CD4-positive, alpha-beta T cell (primary cell): ENCODE measurements around the gene BICDL1. TPM values are rescaled to one million over a fixed set of nuclear protein-coding genes. Genes with fewer than 3 reads are reported as not detected.

ENCODE experiments used
- ATAC-seq: fragments of 200-7000 bp; cut with Tn5 transposase; one replicate; pipeline ENCODE4 v1.10.0; 2022; ENCODE audit warnings: mild to moderate bottlenecking; ENCODE audit not compliant: poor library complexity
- CTCF ChIA-PET: fragments of 350-600 bp; sonication (Branson Sonifier 250); formaldehyde crosslinking; loops from one replicate; lab custom pipeline; 2021; ENCODE audit warnings: antibody characterized with exemption, inconsistent platforms; lab: Charles Lee
- POLR2A ChIA-PET: fragments of 350-600 bp; sonication (Branson Sonifier 250); formaldehyde crosslinking; loops from one replicate; lab custom pipeline; 2021; ENCODE audit warnings: antibody characterized with exemption, inconsistent platforms; lab: Charles Lee
- DNase-seq, 14 experiments: peaks; one replicate each; pipeline ENCODE4 v3.0.0-alpha.2; 2013 to 2020; ENCODE audit warnings: mixed read lengths in 2 of 14
- H3K27ac ChIP-seq, 2 donors: one replicate each; pipeline versions ENCODE4 v1.5.1 to v1.7.0; 2013; ENCODE audit warnings: low read length in 2 of 2, low read depth in 1 of 2, mild to moderate bottlenecking in 1 of 2
- H3K27me3 ChIP-seq, 2 experiments: 1 replicate in 1 of 2; 2 replicates in 1 of 2; pipeline versions ENCODE4 v1.6.1 to v1.7.0; 2013; ENCODE audit warnings: low read length in 2 of 2, control low read depth in 1 of 2, mild to moderate bottlenecking in 1 of 2, moderate library complexity in 1 of 2; ENCODE audit not compliant: insufficient read depth in 2 of 2, control insufficient read depth in 1 of 2
- H3K36me3 ChIP-seq: one replicate; pipeline ENCODE4 v1.6.1; 2013; ENCODE audit warnings: low read length, control low read depth; ENCODE audit not compliant: insufficient read depth
- H3K4me1 ChIP-seq: one replicate; pipeline ENCODE4 v1.6.1; 2013; ENCODE audit warnings: low read length, control low read depth; ENCODE audit not compliant: insufficient read depth
- H3K4me3 ChIP-seq: one replicate; pipeline ENCODE4 v1.5.1; 2013; ENCODE audit warnings: mild to moderate bottlenecking, low read length, moderate library complexity
- H3K9me3 ChIP-seq, 2 experiments: 1 replicate in 1 of 2; 2 replicates in 1 of 2; pipeline versions ENCODE4 v1.6.1 to v1.7.0; 2013; ENCODE audit warnings: low read length in 2 of 2, mild to moderate bottlenecking in 2 of 2, control low read depth in 1 of 2, moderate library complexity in 1 of 2; ENCODE audit not compliant: control insufficient read depth in 1 of 2, insufficient read depth in 1 of 2
- H3K27ac Mint-ChIP-seq: one replicate; pipeline ENCODE4 v1.8.0; 2020; ENCODE audit warnings: mixed read lengths
- H3K27me3 Mint-ChIP-seq: one replicate; pipeline ENCODE4 v1.8.0; 2021; ENCODE audit warnings: mixed read lengths
- H3K36me3 Mint-ChIP-seq: one replicate; pipeline ENCODE4 v1.8.0; 2021; ENCODE audit warnings: low read depth, mixed read lengths
- H3K4me1 Mint-ChIP-seq: one replicate; pipeline ENCODE4 v1.8.0; 2021; ENCODE audit warnings: low read depth, mixed read lengths
- H3K4me3 Mint-ChIP-seq: one replicate; pipeline ENCODE4 v1.8.0; 2020; ENCODE audit warnings: mild to moderate bottlenecking, mixed read lengths
- H3K9me3 Mint-ChIP-seq: one replicate; pipeline ENCODE4 v1.8.0; 2020; ENCODE audit warnings: mixed read lengths
- CTCF ChIP-seq: fragments of 200-600 bp; IDR thresholded peaks from one replicate; pipeline ENCODE4 v1.8.0; 2022; ENCODE audit warnings: antibody characterized with exemption, mild to moderate bottlenecking
- intact Hi-C, 2 experiments: fragments of 100-400 bp; cut with DNase I in 1 of 2; cut with micrococcal nuclease in 1 of 2; formaldehyde crosslinking; loops; one replicate each; pipeline versions ENCODE4 v1.15.1 to v1.9.0; 2023 to 2025; cut with DNase I, micrococcal nuclease
- total RNA-seq, 174 experiments: library from RNA in 2 of 174; stranded (reverse) in 2 of 174; gene quantifications; one replicate each; pipeline ENCODE4 v1.2.3 and lab custom pipeline; 2021 to 2026

Gene BICDL1
- total RNA-seq, 2 experiments from 2014 or later = 143 to 146 TPM

GRCh38 chr12:120098756-120099470, 109.9 kb downstream of the BICDL1 start:
- peaks cover 73% of the 10 kb centered on the region for H3K36me3 Mint-ChIP-seq
- no peaks in the 10 kb centered on the region for H3K9me3 ChIP-seq
- POLR2A ChIA-PET = no interaction called here

GRCh38 chr12:120099738-120100137, 110.7 kb downstream of the BICDL1 start:
- H3K27ac ChIP-seq = peak overlapping the region in 1 of 2 donors; percentile 10
- peaks cover 11% of the 10 kb centered on the region for H3K4me1 Mint-ChIP-seq
- H3K4me3 Mint-ChIP-seq = no peak overlapping the region
- H3K4me1 ChIP-seq = peaks cover 38% of the 10 kb centered on the region
- no peaks in the 10 kb centered on the region for H3K27me3 ChIP-seq
- H3K27me3 Mint-ChIP-seq = no peaks in the 10 kb centered on the region
- H3K36me3 Mint-ChIP-seq = peaks cover 79% of the 10 kb centered on the region
- ChIA-PET POLR2A (interaction anchor here (1.1 to 1.8 kb wide), 2 partner anchors 18 to 192 kb away, joined by 4 read pairs; partner anchors contain the start of gene RNU4-2), CTCF (interaction anchor here (1.6 kb wide), 1 partner anchor 13 kb away, joined by 6 read pairs; no protein-coding TSS in a partner anchor)
- H3K9me3 Mint-ChIP-seq = no peaks in the 10 kb centered on the region
- no peak for ATAC-seq
- H3K9me3 ChIP-seq = no peaks in the 10 kb centered on the region
- H3K4me3 ChIP-seq = no peak overlapping the region
- DNase-seq = no peak
- TF ChIP-seq CTCF = no peak
- intact Hi-C loops = no loop called here
- H3K36me3 ChIP-seq = peaks cover 91% of the 10 kb centered on the region
- no peak overlapping the region for H3K27ac Mint-ChIP-seq

More at GRCh38 chr12:120098756-120099470, 109.9 kb downstream of the BICDL1 start:
- Mint-ChIP-seq H3K9me3 (no peaks in the 10 kb centered on the region), H3K27ac (no peak overlapping the region), H3K27me3 (no peaks in the 10 kb centered on the region), H3K4me3 (no peak overlapping the region), H3K4me1 (peaks cover 11% of the 10 kb centered on the region)
- Histone ChIP-seq H3K4me3 (no peak overlapping the region), H3K4me1 (peaks cover 38% of the 10 kb centered on the region), H3K27ac (peak overlapping the region in 1 of 2 donors; percentile 10), H3K27me3 (no peaks in the 10 kb centered on the region), H3K36me3 (peaks cover 91% of the 10 kb centered on the region)
- DNase-seq = peak in 1 of 14 experiments; percentile 23
- intact Hi-C loops = no loop called here
- no peak for TF ChIP-seq CTCF
- CTCF ChIA-PET = no interaction called here
- ATAC-seq = no peak

GRCh38 chr12:120100630-120101029, 111.6 kb downstream of the BICDL1 start:
- Mint-ChIP-seq H3K27ac (peak overlapping the region; percentile 20), H3K4me3 (no peak overlapping the region), H3K27me3 (no peaks in the 10 kb centered on the region), H3K4me1 (peaks cover 11% of the 10 kb centered on the region), H3K9me3 (no peaks in the 10 kb centered on the region), H3K36me3 (peaks cover 83% of the 10 kb centered on the region)
- Histone ChIP-seq H3K4me1 (peaks cover 38% of the 10 kb centered on the region), H3K4me3 (no peak overlapping the region), H3K27ac (no peak overlapping the region), H3K27me3 (no peaks in the 10 kb centered on the region), H3K9me3 (no peaks in the 10 kb centered on the region), H3K36me3 (peaks cover 96% of the 10 kb centered on the region)
- no peak for ATAC-seq
- no peak for TF ChIP-seq CTCF
- DNase-seq = no peak
- CTCF ChIA-PET = interaction anchor here (1.6 kb wide), 1 partner anchor 13 kb away, joined by 6 read pairs; no protein-coding TSS in a partner anchor
- POLR2A ChIA-PET = interaction anchor here (0.6 to 1.8 kb wide), 3 partner anchors 17 to 191 kb away, joined by 4 read pairs; partner anchors contain the start of gene RNU4-2
- intact Hi-C loops = no loop called here
